A673 (cell line): ENCODE data around the gene AKT3. TPM values are rescaled to one million over a fixed set of nuclear protein-coding genes. Genes with fewer than 3 reads are reported as not detected.

Source experiments
- BruUV-seq: library from RNA; stranded (reverse); fragments of 400-500 nt; replicated peaks from 2 replicates; lab custom pipeline; 2021; lab: Mats Ljungman, UMichigan
- CTCF ChIA-PET: fragments of 300-600 bp; sonication (Branson Sonifier 250); formaldehyde crosslinking; loops from one replicate; lab custom pipeline; 2022; ENCODE audit warnings: antibody characterized with exemption; lab: Charles Lee
- POLR2A ChIA-PET: fragments of 300-600 bp; sonication (Branson Sonifier 250); formaldehyde crosslinking; loops from one replicate; lab custom pipeline; 2022; ENCODE audit warnings: antibody characterized with exemption; ENCODE audit not compliant: low non-redundant PET; lab: Charles Lee
- DNase-seq: peaks from one replicate; pipeline ENCODE4 v3.0.0-alpha.2; 2015; ENCODE audit warnings: low spot score
- H3K27ac ChIP-seq: fragments of 200-600 bp; sonication (generic); 2 replicates; pipeline ENCODE4 v1.5.1; 2016; ENCODE audit warnings: mixed run types, low read depth, mild to moderate bottlenecking, mixed read lengths, antibody characterized with exemption, low read length; ENCODE audit not compliant: poor library complexity, severe bottlenecking
- H3K27me3 ChIP-seq: fragments of 200-600 bp; sonication (generic); replicated peaks from 2 replicates; pipeline ENCODE4 v1.6.1; 2017; ENCODE audit warnings: mixed run types, low read depth, mild to moderate bottlenecking, mixed read lengths, antibody characterized with exemption, low read length; ENCODE audit not compliant: insufficient read depth, poor library complexity
- H3K36me3 ChIP-seq: fragments of 200-600 bp; sonication (generic); 2 replicates; pipeline ENCODE4 v1.6.1; 2016; ENCODE audit warnings: mixed run types, mild to moderate bottlenecking, mixed read lengths, antibody characterized with exemption, low read length; ENCODE audit not compliant: insufficient read depth, poor library complexity, severe bottlenecking
- H3K4me1 ChIP-seq: fragments of 200-600 bp; sonication (generic); 2 replicates; pipeline ENCODE4 v1.6.1; 2017; ENCODE audit warnings: mixed run types, mild to moderate bottlenecking, mixed read lengths, antibody characterized with exemption, low read length; ENCODE audit not compliant: insufficient read depth, poor library complexity, severe bottlenecking
- H3K4me3 ChIP-seq: fragments of 200-600 bp; sonication (generic); 2 replicates; pipeline ENCODE4 v1.5.1; 2016; ENCODE audit warnings: low read depth, mixed run types, mild to moderate bottlenecking, mixed read lengths, low read length; ENCODE audit not compliant: poor library complexity, severe bottlenecking
- H3K9me3 ChIP-seq: fragments of 200-600 bp; sonication (generic); 2 replicates; pipeline ENCODE4 v1.6.1; 2016; ENCODE audit warnings: mixed run types, low read depth, mild to moderate bottlenecking, mixed read lengths, antibody characterized with exemption, low read length; ENCODE audit not compliant: poor library complexity, severe bottlenecking
- CTCF ChIP-seq: fragments of 300-800, 200-600 bp; sonication (generic); conservative IDR thresholded peaks from 2 replicates; pipeline ENCODE4 v1.5.1; 2017; ENCODE audit warnings: low read depth, mild to moderate bottlenecking, antibody characterized with exemption, low read length, moderate library complexity, mixed read lengths
- EZH2 ChIP-seq: fragments of 200-600 bp; sonication (generic); IDR thresholded peaks from 2 replicates; pipeline ENCODE4 v1.6.1; 2017; ENCODE audit warnings: borderline replicate concordance, low read depth, mild to moderate bottlenecking, mixed read lengths, antibody characterized with exemption, low read length; ENCODE audit not compliant: poor library complexity, severe bottlenecking
- intact Hi-C: fragments of 100-400 bp; cut with micrococcal nuclease; formaldehyde crosslinking; loops from one replicate; pipeline ENCODE4 v1.10.0; 2022; ENCODE audit not compliant: unreplicated experiment
- total RNA-seq: library from RNA; stranded (reverse); gene quantifications from 2 replicates; pipeline ENCODE4 v1.2.3, GENCODE V29; 2021

AKT3 gene
- total RNA-seq, 1 experiment from 2014 or later: 14.4 TPM

GRCh38 chr1:243496806-243497205 lies 353.2 kb downstream of the AKT3 start:
- H3K27me3 ChIP-seq: no peaks in the 10 kb centered on the region
- CTCF ChIA-PET: no interaction called here
- no peak for TF ChIP-seq EZH2
- TF ChIP-seq CTCF: no peak
- no peaks in the 10 kb centered on the region for H3K36me3 ChIP-seq
- BruUV-seq: no TSS peak
- H3K27ac ChIP-seq: no peak overlapping the region
- no peak for DNase-seq
- POLR2A ChIA-PET: no interaction called here
- intact Hi-C loops: no loop called here
- no peaks in the 10 kb centered on the region for H3K9me3 ChIP-seq
- no peak overlapping the region for H3K4me3 ChIP-seq
- peaks cover 34% of the 10 kb centered on the region for H3K4me1 ChIP-seq

GRCh38 chr1:243496187-243496646 lies 353.8 kb downstream of the AKT3 start:
- no peak overlapping the region for H3K4me3 ChIP-seq
- CTCF ChIA-PET: no interaction called here
- H3K36me3 ChIP-seq: no peaks in the 10 kb centered on the region
- peak overlapping the region; percentile 73 for H3K27ac ChIP-seq
- POLR2A ChIA-PET: no interaction called here
- no peak for TF ChIP-seq CTCF
- TF ChIP-seq EZH2: no peak
- no peak for DNase-seq
- peaks cover 34% of the 10 kb centered on the region for H3K4me1 ChIP-seq
- H3K9me3 ChIP-seq: no peaks in the 10 kb centered on the region
- no TSS peak for BruUV-seq
- intact Hi-C loops: no loop called here
- H3K27me3 ChIP-seq: no peaks in the 10 kb centered on the region

- POLR2A ChIA-PET: interaction anchor here (0.6 kb wide), 1 partner anchor 384 kb away, joined by 25 read pairs; no protein-coding TSS in a partner anchor
- Histone ChIP-seq H3K9me3 (no peaks in the 10 kb centered on the region), H3K4me1 (peaks cover 34% of the 10 kb centered on the region), H3K36me3 (no peaks in the 10 kb centered on the region), H3K27me3 (no peaks in the 10 kb centered on the region), H3K27ac (peak overlapping the region; percentile 73), H3K4me3 (no peak overlapping the region)
- intact Hi-C loops: no loop called here
- CTCF ChIA-PET: interaction anchor here (0.5 kb wide), 1 partner anchor 142 kb away, joined by 3 read pairs; no protein-coding TSS in a partner anchor
- no peak for TF ChIP-seq EZH2
- DNase-seq: peak; percentile 27
- BruUV-seq: no TSS peak
These were observed 354.4 kb downstream of the AKT3 start for GRCh38 chr1:243495442-243496186.
